HG02852 (cell line): ENCODE data around the gene MPP2.
"Not testable (repeated sequence)": the region's sequence is repeated elsewhere in the genome, so short reads cannot be mapped to it uniquely, and the experiment has no call there.

Source experiments
- ATAC-seq: cut with Tn5 transposase; IDR thresholded peaks from one replicate; pipeline ENCODE4 v1.9.1; 2021; ENCODE audit warnings: mild to moderate bottlenecking, moderate library complexity; ENCODE audit not compliant: unreplicated experiment

MPP2 gene

GRCh38 chr17:43905400-43905984 is 1.8 kb downstream of the MPP2 start:
- no peak for ATAC-seq

GRCh38 chr17:43901861-43902589 is 5.3 kb downstream of the MPP2 start:
- ATAC-seq: no peak

GRCh38 chr17:43900858-43901754 is 6.2 kb downstream of the MPP2 start:
- ATAC-seq: no peak

DNA sequence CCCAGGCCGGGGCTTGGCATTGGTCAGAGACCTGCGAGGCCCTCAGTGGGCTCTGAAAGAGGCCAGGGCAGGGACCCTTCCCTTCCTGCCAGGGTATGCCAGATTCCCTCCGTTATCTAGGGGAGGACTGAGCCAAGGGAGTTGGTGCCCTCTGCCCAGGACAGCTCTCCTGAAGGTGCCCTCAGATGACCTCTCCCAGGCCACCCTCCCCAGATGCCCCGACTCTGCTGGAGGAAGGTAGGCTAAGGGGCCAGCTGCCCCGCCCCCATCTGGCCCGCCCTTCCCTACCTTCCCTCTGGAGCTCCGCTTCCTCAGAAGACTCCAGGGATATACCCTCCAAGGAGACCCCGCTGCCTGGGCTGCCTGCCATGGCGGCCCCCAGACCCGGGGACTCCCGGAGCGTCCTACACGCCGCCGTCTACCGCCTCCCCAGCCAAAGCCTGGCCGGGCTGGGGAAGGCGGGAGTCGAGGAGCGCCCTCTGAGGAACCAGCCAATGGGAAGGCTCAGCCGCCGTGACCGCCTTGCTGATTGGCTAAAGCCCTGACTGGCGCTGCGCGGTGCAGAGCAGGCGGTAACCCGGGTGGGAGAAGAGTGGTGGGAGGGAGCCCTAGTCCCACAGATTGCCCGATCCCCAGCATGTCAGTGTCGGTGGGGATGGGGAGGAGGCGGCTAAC is 7.0 kb downstream of the MPP2 start:
- ATAC-seq: no peak

- ATAC-seq: no peak
Observed at GRCh38 chr17:43898446-43898845, 8.9 kb downstream of the MPP2 start.

DNA sequence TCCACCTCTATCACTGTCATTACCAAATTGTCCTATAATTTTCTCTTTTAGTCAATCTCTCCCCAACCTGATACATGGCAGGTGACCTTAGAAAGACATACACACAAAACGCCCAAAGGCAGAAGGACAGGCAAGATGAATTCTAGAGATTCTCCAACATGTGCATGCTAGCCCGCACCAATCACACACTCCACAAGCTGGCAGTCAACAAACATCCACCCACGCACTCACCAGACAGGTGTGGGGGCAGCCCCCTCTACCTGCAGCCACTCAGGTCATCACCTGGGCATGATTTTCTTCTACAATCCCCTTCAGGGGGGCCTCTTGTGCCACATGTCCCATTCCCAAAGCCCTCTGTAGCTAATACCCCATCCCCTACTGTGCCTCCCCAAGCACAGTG is 9.5 kb downstream of the MPP2 start:
- no peak for ATAC-seq

- ATAC-seq: not testable (repeated sequence)
Observed at GRCh38 chr17:43894494-43894893, 12.8 kb downstream of the MPP2 start.

DNA sequence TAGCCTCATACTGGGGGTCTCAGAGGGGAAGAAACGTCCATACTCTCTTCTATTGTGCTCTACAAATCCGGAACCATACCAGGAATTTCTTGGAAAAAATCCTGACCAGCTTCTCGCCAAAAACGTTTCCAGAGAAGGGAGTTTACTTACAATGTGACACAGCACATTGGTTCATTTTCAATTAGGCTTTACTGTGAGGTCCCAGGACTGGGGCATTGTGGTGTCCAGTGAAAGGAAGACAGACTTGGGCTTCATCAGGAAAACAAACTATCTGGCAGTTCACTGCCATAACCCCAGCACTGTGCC is 14.7 kb downstream of the MPP2 start:
- no peak for ATAC-seq

DNA sequence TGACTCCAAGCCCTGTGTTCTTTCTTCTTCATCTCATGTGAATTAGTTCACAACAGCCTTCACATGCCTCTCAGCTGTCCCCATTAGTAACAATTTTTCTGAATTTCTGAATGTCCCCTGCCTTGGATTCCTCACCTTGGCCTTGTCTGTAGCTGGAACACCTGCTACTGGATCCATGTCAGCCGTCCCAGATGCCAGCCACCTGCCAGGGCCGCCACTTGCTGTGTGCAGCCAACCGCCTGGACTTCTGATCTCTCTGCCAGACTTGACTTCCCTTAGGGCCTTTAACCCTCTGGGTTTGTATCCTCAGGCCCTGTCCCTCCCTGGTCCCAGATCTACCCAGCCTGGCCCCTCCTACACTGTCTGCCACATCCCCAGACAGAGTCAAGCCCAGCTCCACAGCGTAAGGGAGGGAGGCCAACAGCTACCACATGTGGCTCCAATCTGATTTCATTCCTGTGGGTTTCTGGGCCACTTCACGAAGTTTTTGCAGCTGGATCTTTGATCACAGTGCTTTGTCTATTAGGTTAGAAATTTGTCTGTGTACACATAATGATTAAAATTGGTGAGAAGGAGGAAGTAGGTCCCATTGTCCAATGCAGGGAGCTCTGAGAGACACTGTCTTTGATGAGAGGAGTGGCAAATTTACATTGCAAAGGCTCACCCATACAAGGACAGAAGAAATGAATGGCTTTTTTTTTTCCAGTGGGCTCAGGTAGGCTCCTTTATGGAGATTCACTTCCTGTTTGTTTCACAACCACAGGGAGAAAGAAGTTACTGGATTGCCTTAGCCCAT is 15.3 kb downstream of the MPP2 start:
- ATAC-seq: no peak

DNA sequence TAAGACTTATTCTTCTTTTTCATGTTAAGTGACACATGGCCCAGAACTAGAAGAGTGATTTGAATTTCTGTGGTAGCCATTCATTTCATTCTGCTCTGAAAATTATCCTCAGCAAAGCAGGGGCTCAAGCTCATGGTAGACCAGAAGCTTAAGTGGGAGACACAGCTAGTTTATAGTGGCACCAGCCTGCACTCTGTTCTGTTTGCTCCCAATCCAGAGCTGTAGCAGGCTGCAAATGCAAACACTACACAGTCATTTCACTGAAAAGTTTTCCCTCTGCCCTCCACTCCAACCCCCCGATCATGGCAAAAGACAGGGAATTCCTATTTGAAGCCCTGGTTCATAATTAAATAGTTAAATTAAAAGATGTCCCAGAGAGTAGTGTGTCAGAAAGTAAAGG is 17.1 kb downstream of the MPP2 start:
- no peak for ATAC-seq

GRCh38 chr17:43888548-43888947 is 18.8 kb downstream of the MPP2 start:
- ATAC-seq: no peak

DNA sequence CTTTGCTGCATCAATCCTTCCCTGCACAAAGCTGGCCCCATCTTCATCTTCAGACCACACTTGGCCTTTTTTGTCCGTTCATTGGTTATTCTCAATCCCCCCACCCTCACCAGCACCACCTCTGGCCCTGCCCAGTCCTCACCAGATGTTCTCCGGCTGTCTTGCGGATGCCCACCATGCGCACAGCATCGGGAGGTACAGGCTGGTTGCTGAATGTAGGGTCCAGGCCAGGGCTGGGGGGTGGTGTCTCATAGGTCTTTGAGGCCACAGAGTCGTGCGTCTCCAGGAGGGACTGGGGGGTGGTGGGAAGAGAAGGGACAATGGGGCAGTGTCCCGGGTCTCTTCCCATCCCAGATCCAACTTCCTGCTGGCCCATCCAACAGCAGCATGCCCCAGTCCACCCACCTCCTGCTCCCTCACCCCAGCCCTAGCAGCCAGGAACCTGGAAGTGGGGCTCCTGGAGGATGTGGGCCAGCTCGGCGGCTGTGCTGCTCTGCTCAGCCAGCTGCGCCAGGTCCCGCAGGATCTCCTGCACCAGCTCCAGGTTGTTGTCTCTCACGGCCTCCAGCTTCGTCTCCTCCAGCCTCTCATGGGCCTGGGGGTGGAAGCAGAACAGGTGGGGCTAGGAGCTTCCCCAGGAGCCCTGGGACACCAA is 24.4 kb downstream of the MPP2 start:
- ATAC-seq: no peak

- no peak for ATAC-seq
Observed at GRCh38 chr17:43881758-43882505, 25.4 kb downstream of the MPP2 start.

DNA sequence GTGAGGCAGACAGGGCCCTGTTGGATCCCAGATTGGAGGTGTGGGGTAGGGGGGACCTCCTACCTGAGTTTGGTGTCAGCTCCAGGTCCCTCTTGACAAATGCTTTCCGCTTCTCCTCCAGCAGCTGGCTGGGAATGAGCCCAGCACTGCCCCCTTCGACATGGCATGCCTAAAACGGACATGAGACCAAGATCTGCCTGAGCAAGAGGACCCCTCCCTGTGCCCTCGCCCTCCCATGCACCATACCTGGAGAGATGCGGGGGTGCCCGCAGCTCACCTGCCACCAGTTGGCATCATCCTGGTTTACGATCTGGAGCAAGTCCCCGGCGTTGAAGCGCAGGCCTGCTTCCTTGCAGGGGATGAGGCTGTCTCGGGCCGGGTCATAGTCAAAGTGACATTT is 26.2 kb downstream of the MPP2 start:
- no peak for ATAC-seq

DNA sequence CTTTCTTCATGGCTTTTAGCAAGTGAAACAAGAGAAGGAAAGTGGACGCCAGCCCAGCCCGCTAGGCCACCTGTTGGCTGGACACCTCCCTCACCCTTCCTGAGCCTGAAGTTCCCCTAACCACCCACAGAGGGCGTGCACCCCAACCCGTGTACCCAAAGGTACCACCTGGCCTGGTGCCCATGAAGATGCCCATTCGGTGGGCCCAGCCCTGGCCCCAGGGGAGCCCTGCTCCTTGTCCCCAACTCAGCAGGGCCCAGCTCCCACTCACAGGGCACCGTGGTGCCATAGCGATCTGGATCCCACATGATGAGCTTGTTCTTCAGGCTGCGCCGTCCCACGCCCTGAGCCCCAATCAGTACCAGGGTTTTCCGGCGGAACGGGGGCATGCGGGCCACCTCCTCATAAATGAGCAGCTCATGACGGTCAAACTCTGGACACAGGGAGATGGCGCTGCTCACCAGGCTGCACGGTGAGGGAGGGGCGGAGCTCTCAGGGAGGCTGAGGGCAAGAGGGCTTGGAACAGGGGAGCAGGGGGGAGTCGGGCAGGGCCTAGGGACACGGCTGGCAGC is 26.8 kb downstream of the MPP2 start:
- no peak for ATAC-seq

DNA sequence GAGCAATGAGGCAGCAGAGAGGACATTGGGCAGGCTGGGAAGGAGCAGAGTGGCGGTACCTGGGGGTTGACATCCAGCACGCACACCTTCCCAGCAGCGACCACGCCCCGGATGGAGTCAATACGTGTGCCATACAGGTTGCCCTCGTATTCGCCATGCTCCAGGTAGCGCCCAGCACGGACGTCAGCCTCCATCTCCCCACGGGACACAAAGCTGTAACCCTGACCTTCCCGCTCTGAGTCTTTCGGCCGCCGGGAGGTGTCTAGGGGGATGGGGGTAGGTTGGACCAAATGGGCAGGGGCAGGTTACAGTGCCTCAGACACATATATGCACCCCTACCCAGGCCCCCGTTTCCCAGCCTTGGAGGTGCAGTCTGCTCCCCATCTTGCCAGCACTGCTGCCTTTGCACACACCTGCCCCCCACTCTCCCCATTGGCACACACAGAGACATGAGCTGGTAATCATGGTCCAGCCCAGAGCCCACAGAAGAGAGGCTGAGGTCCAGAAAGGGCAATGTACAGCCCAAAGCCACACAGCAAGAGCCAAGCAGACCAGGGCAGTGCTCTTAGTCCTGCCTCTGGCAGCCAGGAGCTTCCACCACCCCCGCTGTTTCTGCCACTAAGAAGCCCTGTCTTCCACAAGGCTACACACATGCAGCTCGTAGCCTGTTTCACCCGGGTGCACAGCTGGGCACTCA is 27.5 kb downstream of the MPP2 start:
- ATAC-seq: no peak

GRCh38 chr17:43878260-43879175 is 28.8 kb downstream of the MPP2 start:
- ATAC-seq: no peak
